Measurements from ENCODE around the gene OTOA. TPM values are rescaled to one million over a fixed set of nuclear protein-coding genes. Genes with fewer than 3 reads are reported as not detected.

OTOA gene
- total and polyA plus RNA-seq, 2 of the 13 experiments (the other 11 are each of a cell fraction or from before 2014, with no cell fraction given): 0.05 to 0.15 TPM

GRCh38 chr16:21694609-21695008 lies 30.8 kb downstream of the OTOA start:
- no peak for ATAC-seq
- H3K9ac ChIP-seq (ENCODE audit: insufficient read depth, low read depth, low read length): no peak overlapping the region
- no peak overlapping the region for H3K4me2 ChIP-seq (ENCODE audit: low read depth, low read length)
- no peaks in the 10 kb centered on the region for H3K79me2 ChIP-seq (ENCODE audit: insufficient read depth, low read length)
- H3K9me3 ChIP-seq (ENCODE audit: low read length): no peaks in the 10 kb centered on the region
- intact Hi-C loops (cut with micrococcal nuclease; ENCODE audit: unreplicated experiment): no loop called here
- no TSS peak for BruUV-seq (replicated peaks)
- no peak overlapping the region for H3K4me3 ChIP-seq (replicated peaks in 1 of 3; ENCODE audit: insufficient read depth in 1 of 3, low read depth in 2 of 3, low read length in 3 of 3)
- H3K27me3 ChIP-seq (ENCODE audit: control insufficient read depth in 1 of 2, insufficient read depth in 2 of 2, low read length in 2 of 2): peaks cover 0 to 19% of the 10 kb centered on the region in 2 experiments; a peak in 1 of 5 replicates
- CTCF ChIA-PET (ENCODE audit: low intra/inter-chr PET ratio, low total read pairs): no interaction called here
- TF ChIP-seq PCBP1 (IDR thresholded peaks at IDR 0.05; ENCODE audit: borderline replicate concordance, low read depth, low read length) (no peak), NFYC (CRISPR knock-in tag; IDR thresholded peaks at IDR 0.05) (no peak), FOSL2 (CRISPR knock-in tag; IDR thresholded peaks at IDR 0.05) (no peak), REL (CRISPR knock-in tag; conservative IDR thresholded peaks at IDR 0.05) (no peak), ZNF331 (CRISPR knock-in tag; IDR thresholded peaks at IDR 0.05) (no peak), TRIM24 (CRISPR knock-in tag; IDR thresholded peaks at IDR 0.05) (no peak), KDM6A (CRISPR knock-in tag; IDR thresholded peaks at IDR 0.05; ENCODE audit: low read depth) (no peak), ZNF263 (CRISPR knock-in tag; IDR thresholded peaks at IDR 0.05) (no peak), XBP1 (CRISPR knock-in tag; IDR thresholded peaks at IDR 0.05) (no peak), SOX5 (CRISPR knock-in tag; IDR thresholded peaks at IDR 0.05; ENCODE audit: borderline replicate concordance) (no peak), ARID2 (CRISPR knock-in tag; IDR thresholded peaks at IDR 0.05; ENCODE audit: borderline replicate concordance) (no peak), HOXA9 (CRISPR knock-in tag; IDR thresholded peaks at IDR 0.05; ENCODE audit: borderline replicate concordance) (no peak), GFI1 (CRISPR knock-in tag; IDR thresholded peaks at IDR 0.05; ENCODE audit: borderline replicate concordance) (no peak), ZBTB37 (CRISPR knock-in tag; IDR thresholded peaks at IDR 0.05) (no peak), ZNF264 (CRISPR knock-in tag; IDR thresholded peaks at IDR 0.05) (no peak), PHF20 (CRISPR knock-in tag; IDR thresholded peaks at IDR 0.05) (no peak), TGIF2 (CRISPR knock-in tag; IDR thresholded peaks at IDR 0.05) (no peak), NFE2L2 (IDR thresholded peaks at IDR 0.05; ENCODE audit: low read length) (no peak), BCLAF1 (IDR thresholded peaks at IDR 0.05) (no peak), ZNF772 (CRISPR knock-in tag; IDR thresholded peaks at IDR 0.05) (no peak)
- no peak overlapping the region for H3K27ac ChIP-seq (ENCODE audit: extremely low read length, insufficient read depth, low read length)
- in situ Hi-C loops (cut with HindIII; ENCODE audit: extremely low pct_ligation_motif_present, low pct_unique_long_range_greater_than_20kb): no loop called here
- POLR2A ChIA-PET: no interaction called here
- H3K36me3 ChIP-seq (replicated peaks in 1 of 2; ENCODE audit: control insufficient read depth in 1 of 2, insufficient read depth in 2 of 2, low read length in 2 of 2): no peaks in the 10 kb centered on the region
- FAIRE-seq: no peak
- 22% methylated on average over 4 of the region's 4 CpGs for WGBS (ENCODE audit: low lambda C conversion rate)
- H3K4me1 ChIP-seq (ENCODE audit: insufficient read depth, low read length): no peaks in the 10 kb centered on the region
- DNase-seq (ENCODE audit: low spot score): no peak
- no peaks in the 10 kb centered on the region for H4K20me1 ChIP-seq (ENCODE audit: insufficient read depth, low read length)
- no peak overlapping the region for H2AFZ ChIP-seq (ENCODE audit: low read length)
